Adipocyte (in vitro differentiated cells): ENCODE results near the gene CCDC40.
"Not testable (repeated sequence)": the region's sequence is repeated elsewhere in the genome, so short reads cannot be mapped to it uniquely, and the experiment has no call there.

Experiments used
- DNase-seq: peaks from one replicate; pipeline ENCODE4 v3.0.0-alpha.2; 2015; ENCODE audit warnings: low read depth
- H3K27me3 ChIP-seq: replicated peaks from 2 replicates; pipeline ENCODE4 v1.7.0; 2013; ENCODE audit warnings: mild to moderate bottlenecking, low read length, moderate library complexity; ENCODE audit not compliant: control insufficient read depth, insufficient read depth
- H3K36me3 ChIP-seq: 2 replicates; pipeline ENCODE4 v1.7.0; 2013; ENCODE audit warnings: low read length, mild to moderate bottlenecking, moderate library complexity; ENCODE audit not compliant: control insufficient read depth, insufficient read depth, severe bottlenecking
- H3K4me1 ChIP-seq: 2 replicates; pipeline ENCODE4 v1.7.0; 2013; ENCODE audit warnings: mild to moderate bottlenecking, low read length, moderate library complexity; ENCODE audit not compliant: control insufficient read depth, insufficient read depth
- H3K4me3 ChIP-seq: 2 replicates; pipeline ENCODE4 v1.7.0; 2013; ENCODE audit warnings: mild to moderate bottlenecking, low read length, moderate library complexity
- H3K9ac ChIP-seq: 2 replicates; pipeline ENCODE4 v1.7.0; 2013; ENCODE audit warnings: mild to moderate bottlenecking, low read length, moderate library complexity
- H3K9me3 ChIP-seq: 2 replicates; pipeline ENCODE4 v1.7.0; 2013; ENCODE audit warnings: mild to moderate bottlenecking, low read length, moderate library complexity; ENCODE audit not compliant: control insufficient read depth

Gene CCDC40

GRCh38 chr17:80080081-80080480 is 43.6 kb downstream of the CCDC40 start:
- no peaks in the 10 kb centered on the region for H3K27me3 ChIP-seq
- DNase-seq = peak; percentile 31
- H3K9ac ChIP-seq = no peak overlapping the region
- H3K4me1 ChIP-seq = peaks cover 8% of the 10 kb centered on the region
- no peak overlapping the region for H3K4me3 ChIP-seq
- H3K36me3 ChIP-seq = no peaks in the 10 kb centered on the region
- H3K9me3 ChIP-seq = peaks cover 2% of the 10 kb centered on the region

- Histone ChIP-seq H3K9ac (no peak overlapping the region), H3K4me3 (no peak overlapping the region), H3K36me3 (no peaks in the 10 kb centered on the region), H3K9me3 (peaks cover 2% of the 10 kb centered on the region), H3K4me1 (peaks cover 8% of the 10 kb centered on the region), H3K27me3 (no peaks in the 10 kb centered on the region)
- no peak for DNase-seq
These were observed 45.2 kb downstream of the CCDC40 start for GRCh38 chr17:80081596-80081995.

- peak; percentile 91 for DNase-seq
- H3K9ac ChIP-seq = peak overlapping the region; percentile 66
- no peaks in the 10 kb centered on the region for H3K9me3 ChIP-seq
- peak overlapping the region; percentile 50 for H3K4me3 ChIP-seq
- H3K36me3 ChIP-seq = no peaks in the 10 kb centered on the region
- H3K27me3 ChIP-seq = peaks cover 9% of the 10 kb centered on the region
- peaks cover 8% of the 10 kb centered on the region for H3K4me1 ChIP-seq
These were observed 46.1 kb downstream of the CCDC40 start for GRCh38 chr17:80082403-80083135.

- Histone ChIP-seq H3K27me3 (peaks cover 10% of the 10 kb centered on the region), H3K4me3 (no peak overlapping the region), H3K4me1 (peaks cover 8% of the 10 kb centered on the region), H3K36me3 (no peaks in the 10 kb centered on the region), H3K9ac (peak overlapping the region; percentile 66), H3K9me3 (no peaks in the 10 kb centered on the region)
- no peak for DNase-seq
These were observed 46.8 kb downstream of the CCDC40 start for GRCh38 chr17:80083136-80083661.

GRCh38 chr17:80084773-80085172 is 48.3 kb downstream of the CCDC40 start:
- no peak for DNase-seq
- H3K9ac ChIP-seq = no peak overlapping the region
- H3K4me1 ChIP-seq = peaks cover 8% of the 10 kb centered on the region
- H3K4me3 ChIP-seq = no peak overlapping the region
- peaks cover 10% of the 10 kb centered on the region for H3K27me3 ChIP-seq
- no peaks in the 10 kb centered on the region for H3K36me3 ChIP-seq
- no peaks in the 10 kb centered on the region for H3K9me3 ChIP-seq

- no peaks in the 10 kb centered on the region for H3K36me3 ChIP-seq
- peaks cover 8% of the 10 kb centered on the region for H3K4me1 ChIP-seq
- peaks cover 10% of the 10 kb centered on the region for H3K27me3 ChIP-seq
- no peaks in the 10 kb centered on the region for H3K9me3 ChIP-seq
- no peak overlapping the region for H3K9ac ChIP-seq
- DNase-seq = no peak
- no peak overlapping the region for H3K4me3 ChIP-seq
These were observed 49.6 kb downstream of the CCDC40 start for GRCh38 chr17:80086081-80086480.

GRCh38 chr17:80086616-80087015 is 50.2 kb downstream of the CCDC40 start:
- Histone ChIP-seq H3K9me3 (no peaks in the 10 kb centered on the region), H3K9ac (no peak overlapping the region), H3K4me3 (no peak overlapping the region), H3K36me3 (no peaks in the 10 kb centered on the region), H3K27me3 (peaks cover 10% of the 10 kb centered on the region), H3K4me1 (peaks cover 8% of the 10 kb centered on the region)
- no peak for DNase-seq

GRCh38 chr17:80087346-80088265 is 51.2 kb downstream of the CCDC40 start:
- peaks cover 10% of the 10 kb centered on the region for H3K27me3 ChIP-seq
- H3K9me3 ChIP-seq = no peaks in the 10 kb centered on the region
- H3K4me3 ChIP-seq = no peak overlapping the region
- DNase-seq = no peak
- no peaks in the 10 kb centered on the region for H3K36me3 ChIP-seq
- peaks cover 2% of the 10 kb centered on the region for H3K4me1 ChIP-seq
- no peak overlapping the region for H3K9ac ChIP-seq

- H3K4me1 ChIP-seq = no peaks in the 10 kb centered on the region
- H3K9me3 ChIP-seq = no peaks in the 10 kb centered on the region
- no peak overlapping the region for H3K9ac ChIP-seq
- DNase-seq = no peak
- no peaks in the 10 kb centered on the region for H3K36me3 ChIP-seq
- H3K27me3 ChIP-seq = peaks cover 10% of the 10 kb centered on the region
- H3K4me3 ChIP-seq = no peak overlapping the region
These were observed 53.3 kb downstream of the CCDC40 start for GRCh38 chr17:80089762-80090161.

- not testable (repeated sequence) for H3K4me1 ChIP-seq, DNase-seq, H3K9me3 ChIP-seq, H3K9ac ChIP-seq, H3K4me3 ChIP-seq, H3K36me3 ChIP-seq, H3K27me3 ChIP-seq
These were observed 53.7 kb downstream of the CCDC40 start for GRCh38 chr17:80090164-80090563.

- no peak for DNase-seq
- H3K9me3 ChIP-seq = no peaks in the 10 kb centered on the region
- H3K9ac ChIP-seq = no peak overlapping the region
- H3K4me3 ChIP-seq = no peak overlapping the region
- H3K27me3 ChIP-seq = peaks cover 10% of the 10 kb centered on the region
- H3K4me1 ChIP-seq = no peaks in the 10 kb centered on the region
- no peaks in the 10 kb centered on the region for H3K36me3 ChIP-seq
These were observed 54.9 kb downstream of the CCDC40 start for GRCh38 chr17:80091376-80091775.
